NCI-H2107 treated with DMSO at 0.1 percent for 48 hours (cell line): Measurements from ENCODE around the gene SGCA.
A peak's percentile ranks its signal among the peaks of the same experiment; 100 is the strongest.

Experiments
- DNase-seq: peaks from one replicate; lab custom pipeline; 2025; ENCODE audit not compliant: unreplicated experiment; lab: John Stamatoyannopoulos, UW

The SGCA gene

DNA sequence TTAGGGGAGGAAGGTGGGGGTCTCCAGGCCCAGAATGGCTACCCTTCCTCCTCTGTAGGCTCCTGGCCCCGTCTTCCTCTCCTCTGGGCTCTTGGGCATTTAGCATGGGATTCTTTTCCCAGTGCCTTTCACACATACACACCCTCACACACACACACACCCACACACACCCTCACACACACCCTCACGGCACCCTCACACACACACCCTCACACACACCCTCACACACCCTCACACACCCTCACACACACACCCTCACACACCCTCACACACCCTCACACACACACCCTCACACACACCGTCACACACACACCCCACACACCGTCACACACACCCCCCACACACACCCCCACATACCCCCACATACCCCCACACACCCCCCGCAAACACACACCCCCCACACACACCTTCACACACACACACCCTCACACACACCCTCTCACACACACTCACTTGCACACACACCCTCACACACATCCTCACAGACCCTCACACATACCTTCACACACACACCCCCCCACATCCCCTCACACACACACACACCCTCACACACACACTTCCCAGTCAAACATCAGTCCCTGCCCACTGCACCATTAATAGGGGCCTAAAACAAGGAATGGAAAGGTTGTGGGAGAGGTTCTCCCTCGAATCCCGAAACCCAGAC lies 845 bp downstream of the SGCA start:
- no peak for DNase-seq

DNA sequence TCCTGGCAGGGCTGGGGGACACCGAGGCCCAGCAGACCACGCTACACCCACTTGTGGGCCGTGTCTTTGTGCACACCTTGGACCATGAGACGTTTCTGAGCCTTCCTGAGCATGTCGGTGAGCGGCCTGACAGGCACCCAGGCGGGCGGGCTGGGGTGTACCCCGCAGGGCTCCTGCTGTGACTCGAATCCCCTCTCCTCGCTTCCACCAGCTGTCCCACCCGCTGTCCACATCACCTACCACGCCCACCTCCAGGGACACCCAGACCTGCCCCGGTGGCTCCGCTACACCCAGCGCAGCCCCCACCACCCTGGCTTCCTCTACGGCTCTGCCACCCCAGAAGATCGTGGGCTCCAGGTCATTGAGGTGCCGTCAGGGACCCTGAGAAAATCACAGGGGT lies 1.6 kb downstream of the SGCA start:
- DNase-seq: no peak

GRCh38 chr17:50168319-50168718 lies 2.5 kb downstream of the SGCA start:
- DNase-seq: no peak

DNA sequence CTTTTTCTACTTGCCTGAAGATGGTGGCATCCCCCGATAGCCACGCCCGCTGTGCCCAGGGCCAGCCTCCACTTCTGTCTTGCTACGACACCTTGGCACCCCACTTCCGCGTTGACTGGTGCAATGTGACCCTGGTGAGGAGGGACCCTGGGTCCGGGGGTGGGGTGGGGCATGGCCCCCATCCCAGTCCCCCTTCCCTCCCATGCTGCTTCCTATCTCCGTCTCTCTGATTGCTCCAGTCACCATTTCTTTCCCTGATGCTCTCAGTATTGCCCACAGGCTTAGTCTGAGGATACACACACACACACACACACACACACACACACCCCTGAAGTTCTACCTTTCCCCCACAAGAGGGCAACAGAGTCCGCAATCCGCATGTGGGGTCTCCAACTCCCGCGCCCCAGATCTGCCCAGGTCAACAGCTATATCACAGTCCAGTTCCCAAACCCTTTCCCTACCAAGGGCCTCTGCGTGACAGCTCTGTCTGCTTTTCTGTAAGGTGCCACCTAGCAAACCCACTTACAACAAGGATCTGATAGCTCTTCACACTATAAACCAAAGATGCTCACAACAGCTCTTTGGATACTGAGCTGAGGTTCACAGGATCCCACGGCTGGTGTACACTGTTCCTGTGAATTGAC lies 3.4 kb downstream of the SGCA start:
- DNase-seq: peak; percentile 46

DNA sequence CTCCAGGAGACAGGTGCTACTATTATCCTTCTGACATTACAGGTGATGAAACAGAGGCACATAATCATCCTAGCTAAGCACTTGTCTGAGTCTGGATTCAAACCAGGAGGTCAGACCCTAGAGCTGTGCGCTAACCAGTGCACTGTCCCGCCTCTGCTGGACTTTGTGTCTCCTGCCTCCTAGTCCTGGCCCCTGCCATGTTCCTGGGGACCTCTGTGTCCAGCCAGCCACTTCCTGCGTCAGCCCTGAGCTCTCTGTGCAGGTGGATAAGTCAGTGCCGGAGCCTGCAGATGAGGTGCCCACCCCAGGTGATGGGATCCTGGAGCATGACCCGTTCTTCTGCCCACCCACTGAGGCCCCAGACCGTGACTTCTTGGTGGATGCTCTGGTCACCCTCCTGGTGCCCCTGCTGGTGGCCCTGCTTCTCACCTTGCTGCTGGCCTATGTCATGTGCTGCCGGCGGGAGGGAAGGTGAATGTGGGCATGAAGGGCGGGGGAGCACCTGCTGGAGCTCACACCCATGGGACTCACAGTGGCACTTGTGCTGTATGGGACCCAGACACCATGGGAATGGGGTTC lies 4.2 kb downstream of the SGCA start:
- DNase-seq: peak; percentile 18

DNA sequence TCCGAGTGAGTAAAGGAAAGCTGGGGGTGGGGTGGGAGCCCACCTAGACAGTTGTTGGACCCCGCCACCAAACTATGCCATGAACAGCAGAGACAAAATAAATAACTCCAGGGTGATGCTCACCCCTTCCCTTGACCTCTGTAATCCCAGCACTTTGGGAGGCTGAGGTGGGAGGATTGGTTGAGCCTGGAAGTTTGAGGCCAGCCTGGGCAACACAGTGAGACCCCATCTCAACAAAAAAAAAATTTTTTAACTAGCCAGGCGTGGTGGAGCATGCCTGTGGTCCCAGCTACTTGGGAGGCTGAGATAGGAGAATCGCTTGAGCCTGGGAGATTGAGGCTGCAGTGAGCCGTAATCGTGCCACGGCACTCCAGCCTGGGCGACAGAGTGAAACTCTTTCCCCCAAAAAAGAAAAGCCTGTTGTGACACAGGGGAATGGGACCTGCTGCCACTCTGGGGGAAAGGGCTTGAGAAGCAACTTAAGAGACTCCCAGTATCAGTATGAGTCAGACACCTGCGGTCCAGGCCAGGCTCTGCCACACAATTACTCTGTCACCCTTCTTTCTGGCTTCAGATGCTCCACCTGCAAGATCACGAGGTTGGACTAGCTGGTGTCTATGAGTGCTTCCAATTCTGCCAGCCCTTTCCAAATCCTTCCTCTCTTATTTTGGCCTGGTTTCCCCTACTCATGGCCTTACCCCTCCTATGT lies 5.0 kb downstream of the SGCA start:
- no peak for DNase-seq

GRCh38 chr17:50171371-50172071 lies 5.7 kb downstream of the SGCA start:
- DNase-seq: no peak

GRCh38 chr17:50172130-50172529 lies 6.3 kb downstream of the SGCA start:
- DNase-seq: no peak

DNA sequence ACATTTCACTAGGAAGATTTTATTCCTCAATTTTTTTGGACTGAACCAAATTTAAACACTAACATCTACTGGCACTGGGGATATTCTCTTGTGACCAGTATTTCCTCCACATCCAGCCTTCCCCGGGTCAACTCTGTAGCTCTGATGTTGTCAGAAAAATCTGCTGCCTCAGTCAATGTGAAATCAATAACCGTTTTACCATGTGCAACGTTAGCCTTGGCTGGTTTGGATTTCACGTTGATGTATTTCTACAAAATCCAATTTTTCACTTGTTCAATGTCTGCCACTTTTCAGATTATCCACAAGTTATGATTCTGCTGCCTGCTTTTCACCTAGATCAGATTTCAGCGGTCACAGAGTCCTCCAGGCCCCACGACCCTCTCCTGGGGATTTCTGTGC lies 7.1 kb downstream of the SGCA start:
- no peak for DNase-seq

DNA sequence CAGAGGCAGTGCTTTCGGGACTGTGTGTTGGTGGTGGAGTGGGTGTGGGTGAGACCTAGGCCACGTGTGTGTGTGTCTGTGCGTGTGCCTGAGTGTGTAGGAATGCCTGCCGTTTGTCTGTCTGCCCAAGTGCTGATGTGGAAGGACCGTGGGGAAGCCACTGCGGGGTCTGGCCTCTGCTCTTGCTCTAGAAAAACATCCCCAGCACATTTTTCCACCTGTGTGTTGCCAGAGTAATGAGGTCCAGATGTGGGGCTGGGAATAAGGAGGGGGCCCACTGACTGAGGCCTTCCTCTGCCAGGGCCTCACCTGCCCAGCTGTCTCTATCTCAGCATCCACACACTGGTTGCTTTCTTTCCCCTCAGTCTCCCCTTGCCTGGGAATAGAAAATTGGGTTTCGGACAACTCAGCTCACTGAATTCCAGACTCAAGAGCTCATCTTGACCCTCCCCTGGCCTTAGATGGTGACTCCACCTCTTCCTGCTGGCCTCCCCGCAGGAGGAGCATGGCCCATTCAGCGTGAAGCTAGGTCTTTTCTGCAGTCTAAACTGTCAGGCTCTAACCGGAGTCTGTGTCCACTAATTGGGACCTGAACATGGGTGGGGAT lies 7.6 kb downstream of the SGCA start:
- no peak for DNase-seq

GRCh38 chr17:50174444-50174843 lies 8.6 kb downstream of the SGCA start:
- no peak for DNase-seq

DNA sequence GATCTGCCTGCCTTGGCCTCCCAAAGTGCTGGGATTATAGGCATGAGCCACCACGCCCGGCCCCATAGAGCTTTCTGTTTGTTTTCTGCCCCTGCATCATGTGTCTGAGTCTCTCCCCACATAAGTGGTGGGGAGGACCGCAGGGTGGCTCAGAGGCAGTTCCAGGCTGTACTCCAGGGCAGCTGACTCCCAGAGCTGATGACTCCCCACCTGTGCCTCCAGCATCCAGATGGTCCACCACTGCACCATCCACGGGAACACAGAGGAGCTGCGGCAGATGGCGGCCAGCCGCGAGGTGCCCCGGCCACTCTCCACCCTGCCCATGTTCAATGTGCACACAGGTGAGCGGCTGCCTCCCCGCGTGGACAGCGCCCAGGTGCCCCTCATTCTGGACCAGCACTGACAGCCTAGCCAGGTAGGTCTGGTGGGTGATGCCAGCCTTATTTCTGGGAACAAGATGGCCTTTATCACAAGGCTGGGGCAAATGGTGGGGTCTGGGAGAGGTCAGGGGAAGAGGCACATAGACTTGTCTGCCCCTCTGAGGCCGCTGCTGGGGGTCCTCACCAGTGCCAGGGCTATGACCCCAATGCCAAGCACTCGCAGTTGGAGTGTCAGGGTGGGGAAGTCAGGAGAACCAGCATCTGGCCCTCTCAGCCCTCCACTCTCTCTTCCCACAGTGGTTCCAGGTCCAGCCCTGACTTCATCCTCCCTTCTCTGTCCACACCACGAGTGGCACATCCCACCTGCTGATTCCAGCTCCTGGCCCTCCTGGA lies 9.4 kb downstream of the SGCA start:
- DNase-seq: no peak

DNA sequence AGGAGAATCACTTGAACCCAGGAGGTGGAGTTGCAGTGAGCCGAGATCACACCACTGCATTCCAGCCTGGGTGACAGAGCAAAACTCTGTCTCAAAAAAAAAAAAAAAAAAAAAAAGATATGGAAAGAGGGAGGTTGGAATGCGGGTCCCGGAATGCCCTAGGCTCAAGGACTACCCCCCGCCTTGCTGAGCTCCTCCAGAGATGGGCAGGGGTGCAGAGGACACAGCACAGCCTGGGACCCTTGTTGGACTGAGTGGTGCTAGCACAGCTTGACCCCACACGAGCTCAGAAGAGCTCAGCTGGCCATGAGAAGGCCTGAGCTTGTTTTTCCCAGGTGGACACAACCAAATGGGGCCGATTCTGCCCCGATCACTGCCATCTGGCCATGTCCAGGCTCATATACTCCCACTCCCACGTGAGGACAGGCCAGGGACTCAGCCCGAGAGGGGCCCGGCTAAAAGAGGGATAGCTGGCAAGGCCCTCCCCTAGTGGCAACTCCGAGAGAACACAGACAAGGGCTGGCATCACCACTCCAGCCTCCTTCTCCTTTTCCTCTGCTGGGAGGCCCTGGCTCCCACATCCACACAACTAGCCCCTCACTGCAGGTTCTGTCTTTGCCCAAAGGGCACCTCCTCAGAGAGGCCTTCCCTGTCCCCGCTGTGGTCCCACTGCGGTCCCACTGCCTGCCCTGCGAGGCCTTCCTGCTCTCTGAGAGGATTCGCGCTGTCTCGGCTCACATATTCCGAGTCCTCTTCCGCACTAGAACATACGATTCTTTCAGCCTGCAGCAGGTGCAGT lies 11.0 kb downstream of the SGCA start:
- DNase-seq: no peak

DNA sequence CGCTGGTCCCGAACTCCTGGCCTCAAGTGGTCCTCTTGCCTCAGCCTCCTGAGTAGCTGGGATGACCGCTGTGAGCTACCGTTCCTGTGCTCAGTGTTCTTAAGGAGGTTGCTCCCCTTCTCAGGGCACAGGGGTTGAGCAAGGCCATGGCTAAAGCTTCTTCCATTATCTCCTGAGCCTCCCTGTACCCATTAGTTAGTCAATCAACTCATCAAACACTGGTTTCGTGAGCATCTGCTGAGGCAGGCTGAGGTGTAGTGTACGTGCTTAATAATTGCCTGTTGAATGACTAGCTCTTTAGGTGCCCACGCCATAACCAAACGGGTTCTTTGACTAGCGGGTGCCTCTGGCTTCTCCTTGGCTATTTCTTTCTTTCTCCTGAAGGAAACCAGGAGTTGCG lies 11.7 kb downstream of the SGCA start:
- DNase-seq: no peak

DNA sequence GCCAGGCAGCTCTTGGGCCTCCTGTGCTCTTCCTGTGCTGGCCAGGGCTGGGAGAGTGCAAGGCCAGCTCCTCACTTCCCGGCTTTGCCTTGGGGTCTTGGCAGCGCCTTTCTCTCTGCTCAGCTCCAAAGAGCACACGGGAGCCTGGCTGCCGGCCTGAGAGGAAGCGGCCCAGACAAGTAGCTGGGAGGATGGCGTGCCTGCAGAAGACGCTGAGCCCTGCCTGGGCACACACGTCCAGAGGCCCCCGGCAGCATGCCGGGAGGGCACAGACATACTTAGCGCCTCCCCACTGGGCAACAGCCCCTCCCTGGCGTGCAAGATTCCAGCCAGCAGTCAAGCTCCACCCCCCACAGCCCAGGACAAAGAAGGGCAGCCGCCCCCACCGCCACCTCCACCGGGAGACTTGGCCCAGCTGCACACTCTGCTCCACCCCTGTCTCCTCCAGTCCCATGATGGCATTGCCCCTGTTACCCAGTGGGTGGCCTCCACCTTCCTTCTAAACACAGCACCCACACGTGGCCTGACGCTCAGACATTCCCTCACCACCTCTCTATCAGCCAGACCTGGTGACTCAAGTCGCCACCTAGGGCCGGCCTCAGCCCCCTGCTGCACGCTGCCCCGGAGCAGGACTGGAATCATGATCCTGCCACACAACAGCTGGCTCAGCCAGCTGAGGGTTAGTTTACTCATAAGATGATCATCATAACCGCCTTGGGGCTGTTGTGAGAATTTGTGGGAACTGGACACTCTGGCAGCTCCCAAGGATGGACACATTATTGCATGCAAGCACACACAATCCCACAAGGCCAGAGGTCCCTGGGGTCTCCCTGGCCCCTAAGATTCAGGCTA lies 12.4 kb downstream of the SGCA start:
- peak; percentile 35 for DNase-seq

DNA sequence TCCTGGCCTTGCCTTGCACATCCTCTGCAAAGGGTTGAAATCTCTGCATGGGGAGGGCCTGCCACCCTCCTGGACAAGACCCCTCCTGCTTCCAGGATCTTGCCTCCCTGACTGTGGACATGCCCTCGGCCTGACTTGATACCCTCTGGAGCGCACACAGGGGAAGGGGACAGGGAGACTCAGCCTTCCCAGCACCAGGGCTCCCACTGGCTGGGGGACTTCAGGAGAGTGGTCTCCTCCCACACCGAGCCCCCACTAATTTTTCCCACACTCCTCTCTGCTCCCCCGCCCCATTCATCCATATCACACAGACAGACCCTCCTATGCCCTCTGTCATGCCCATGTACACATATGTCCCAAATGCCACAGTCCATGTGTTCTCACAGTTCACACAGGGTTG lies 14.3 kb downstream of the SGCA start:
- DNase-seq: no peak

- DNase-seq: no peak
These were observed 14.8 kb downstream of the SGCA start for GRCh38 chr17:50180620-50181019.

DNA sequence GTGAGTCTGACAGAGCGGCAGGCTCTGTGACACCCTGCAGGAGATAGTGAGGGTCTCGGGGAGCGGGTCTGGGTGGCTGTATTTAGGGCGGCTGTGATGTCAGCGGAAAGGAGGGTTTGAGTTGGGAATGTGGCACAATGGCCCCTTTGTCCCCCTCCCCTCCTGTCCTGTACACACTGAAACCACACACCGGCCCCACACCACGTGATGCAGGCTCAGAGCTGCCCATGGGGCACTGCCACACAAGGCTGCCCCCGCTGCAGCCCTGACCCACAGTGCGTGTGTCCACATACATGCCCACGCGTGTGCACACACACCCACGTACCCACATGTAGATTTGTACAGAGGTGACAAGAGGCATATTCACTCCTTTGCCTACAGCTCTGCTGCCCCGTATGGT lies 15.3 kb downstream of the SGCA start:
- DNase-seq: no peak
